Measurements from ENCODE around the gene ZNF536.

- TF ChIP-seq EZH2 (IDR thresholded peaks at IDR 0.05; ENCODE audit: low read depth) (no peak), CTCF (conservative IDR thresholded peaks at IDR 0.05) (no peak)
Observed at GRCh38 chr19:30536975-30537374, 164.8 kb downstream of the ZNF536 start.
